MM.1S (cell line): Measurements from ENCODE around the gene LHB.
A peak's percentile ranks its signal among the peaks of the same experiment; 100 is the strongest.

Experiments used
- CTCF ChIP-seq: fragments of 300-600 bp; sonication (generic); IDR thresholded peaks from 2 replicates; pipeline ENCODE4 v1.5.1; 2016; ENCODE audit warnings: antibody characterized with exemption, low read length, mixed read lengths
- EZH2 ChIP-seq: fragments of 300-600 bp; sonication (generic); optimal IDR thresholded peaks from 2 replicates; pipeline ENCODE3; 2017; ENCODE audit warnings: low read depth, mild to moderate bottlenecking, antibody characterized with exemption, low read length, mixed read lengths
- EZH2phosphoT487 ChIP-seq: fragments of 300-600 bp; sonication (generic); IDR thresholded peaks from 2 replicates; pipeline ENCODE4 v1.6.1; 2018; ENCODE audit warnings: antibody characterized with exemption, low read length

- peak; percentile 56 for TF ChIP-seq CTCF
- no peak for TF ChIP-seq EZH2
- TF ChIP-seq EZH2phosphoT487, result no peak
Observed at GRCh38 chr19:49017666-49018351, 918 bp upstream of the LHB start.
